GM21381 (cell line): ENCODE data around the gene RNF145.
"Not testable (repeated sequence)": the region's sequence is repeated elsewhere in the genome, so short reads cannot be mapped to it uniquely, and the experiment has no call there.

Experiments
- ATAC-seq: cut with Tn5 transposase; IDR thresholded peaks from one replicate; pipeline ENCODE4 v1.9.1; 2021; ENCODE audit warnings: mild to moderate bottlenecking, moderate library complexity; ENCODE audit not compliant: unreplicated experiment

The RNF145 gene

GRCh38 chr5:159120446-159120845 is 88.9 kb downstream of the RNF145 start:
- ATAC-seq: no peak

- ATAC-seq: not testable (repeated sequence)
Observed at GRCh38 chr5:159119842-159120241, 89.5 kb downstream of the RNF145 start.

- not testable (repeated sequence) for ATAC-seq
Observed at GRCh38 chr5:159118958-159119659, 90.2 kb downstream of the RNF145 start.

- no peak for ATAC-seq
Observed at GRCh38 chr5:159113405-159113804, 95.9 kb downstream of the RNF145 start.

GRCh38 chr5:159112436-159112835 is 96.9 kb downstream of the RNF145 start:
- no peak for ATAC-seq
